Fibroblast of mammary gland (primary cell): ENCODE results near the gene UNC45A.

Experiments
- DNase-seq: peaks from one replicate; pipeline ENCODE4 v3.0.0-alpha.2; 2010; ENCODE audit warnings: low read depth
- H3K4me3 ChIP-seq: 2 replicates; pipeline ENCODE4 v1.5.1; 2011; ENCODE audit warnings: low read depth, mild to moderate bottlenecking, low read length, moderate library complexity; ENCODE audit not compliant: control insufficient read depth
- TF ChIP-seq, protein P1 (sequence below): conservative IDR thresholded peaks from 2 replicates; pipeline ENCODE4 v1.5.1; 2011; ENCODE audit warnings: low read depth, low read length, inconsistent platforms; ENCODE audit not compliant: control insufficient read depth, insufficient read depth

The UNC45A gene

DNA sequence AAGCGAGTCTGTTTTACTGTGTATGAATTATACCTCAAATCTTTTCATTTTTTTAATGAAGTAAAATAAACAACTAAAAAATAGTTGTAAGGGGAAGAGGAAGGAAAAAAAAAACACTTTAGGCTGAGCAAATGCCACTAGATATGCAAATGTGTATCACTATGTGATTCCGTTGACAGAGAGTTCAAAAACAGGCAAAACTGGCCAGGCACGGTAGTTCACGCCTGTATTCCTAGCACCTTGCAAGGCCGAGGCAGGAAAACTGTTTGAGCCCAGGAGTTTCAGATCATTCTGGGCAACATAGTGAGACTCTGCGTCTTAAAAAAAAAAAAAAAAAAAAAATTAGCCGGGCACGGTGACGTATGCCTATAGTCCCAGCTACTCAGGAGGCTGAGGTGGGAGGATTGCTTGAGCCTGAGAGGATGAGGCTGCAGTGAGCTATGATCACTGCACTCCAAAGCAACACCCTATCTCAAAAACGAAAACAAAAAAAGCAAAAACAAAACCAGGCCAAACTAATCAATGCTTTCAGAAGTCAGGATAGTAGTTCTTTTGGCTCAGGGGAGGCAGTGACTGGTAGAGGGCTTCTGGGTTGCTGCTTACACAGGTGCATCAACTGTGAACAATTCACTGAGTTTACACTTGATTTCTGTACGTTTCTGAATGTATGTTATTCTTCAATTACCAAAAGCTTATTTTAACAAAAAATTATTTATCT is 51.9 kb downstream of the UNC45A start:
- DNase-seq = no peak
- H3K4me3 ChIP-seq = no peak overlapping the region
- TF ChIP-seq, protein P1, sequence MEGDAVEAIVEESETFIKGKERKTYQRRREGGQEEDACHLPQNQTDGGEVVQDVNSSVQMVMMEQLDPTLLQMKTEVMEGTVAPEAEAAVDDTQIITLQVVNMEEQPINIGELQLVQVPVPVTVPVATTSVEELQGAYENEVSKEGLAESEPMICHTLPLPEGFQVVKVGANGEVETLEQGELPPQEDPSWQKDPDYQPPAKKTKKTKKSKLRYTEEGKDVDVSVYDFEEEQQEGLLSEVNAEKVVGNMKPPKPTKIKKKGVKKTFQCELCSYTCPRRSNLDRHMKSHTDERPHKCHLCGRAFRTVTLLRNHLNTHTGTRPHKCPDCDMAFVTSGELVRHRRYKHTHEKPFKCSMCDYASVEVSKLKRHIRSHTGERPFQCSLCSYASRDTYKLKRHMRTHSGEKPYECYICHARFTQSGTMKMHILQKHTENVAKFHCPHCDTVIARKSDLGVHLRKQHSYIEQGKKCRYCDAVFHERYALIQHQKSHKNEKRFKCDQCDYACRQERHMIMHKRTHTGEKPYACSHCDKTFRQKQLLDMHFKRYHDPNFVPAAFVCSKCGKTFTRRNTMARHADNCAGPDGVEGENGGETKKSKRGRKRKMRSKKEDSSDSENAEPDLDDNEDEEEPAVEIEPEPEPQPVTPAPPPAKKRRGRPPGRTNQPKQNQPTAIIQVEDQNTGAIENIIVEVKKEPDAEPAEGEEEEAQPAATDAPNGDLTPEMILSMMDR = no peak

DNA sequence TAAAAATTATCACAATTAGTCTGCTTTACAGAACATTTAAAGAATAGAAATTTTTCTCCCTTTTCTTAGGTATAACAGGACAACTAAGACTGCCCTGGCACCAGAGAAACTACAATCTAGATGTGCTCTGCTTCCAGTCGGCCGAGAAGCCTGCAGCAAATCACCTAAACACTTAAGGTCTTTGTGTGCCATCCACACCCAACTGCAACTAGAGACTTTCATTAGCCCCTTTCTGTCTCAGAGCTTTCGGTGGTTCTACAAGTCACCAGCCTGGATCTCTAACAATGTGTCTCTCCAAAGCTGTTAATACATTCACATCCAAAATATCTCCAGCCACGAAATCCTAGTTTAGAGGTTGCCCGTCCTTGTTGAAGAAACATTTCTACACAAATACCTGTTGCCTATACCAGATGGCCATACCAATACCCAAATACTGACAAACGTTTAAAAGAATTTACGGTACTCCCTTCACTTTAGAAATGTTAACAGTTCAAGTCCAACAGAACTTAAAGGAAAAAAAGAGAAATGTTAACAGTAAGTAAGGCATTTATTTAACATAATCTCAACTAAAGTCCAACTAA is 52.6 kb downstream of the UNC45A start:
- no peak for DNase-seq
- TF ChIP-seq, protein P1 = no peak
- H3K4me3 ChIP-seq = no peak overlapping the region

DNA sequence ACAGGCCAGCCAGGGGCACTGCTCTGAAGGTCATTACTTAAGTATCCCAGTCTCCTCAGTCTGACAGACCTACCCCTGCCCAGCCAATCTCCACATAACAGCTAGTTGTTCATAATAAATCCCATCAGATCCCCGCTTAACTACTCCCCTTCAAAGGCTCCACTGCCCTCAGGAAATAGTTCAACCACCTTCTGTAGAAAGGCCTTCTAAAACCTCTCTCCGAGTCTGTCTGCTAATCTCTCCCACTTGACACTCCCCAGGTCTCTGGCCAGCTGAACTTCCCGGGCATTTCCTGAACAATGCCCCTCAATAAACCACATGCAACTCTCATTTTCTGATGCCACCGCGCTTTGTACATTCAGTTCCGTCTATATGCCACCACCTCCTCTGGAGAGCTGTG is 53.2 kb downstream of the UNC45A start:
- TF ChIP-seq, protein P1 = no peak
- no peak for DNase-seq
- H3K4me3 ChIP-seq = no peak overlapping the region

DNA sequence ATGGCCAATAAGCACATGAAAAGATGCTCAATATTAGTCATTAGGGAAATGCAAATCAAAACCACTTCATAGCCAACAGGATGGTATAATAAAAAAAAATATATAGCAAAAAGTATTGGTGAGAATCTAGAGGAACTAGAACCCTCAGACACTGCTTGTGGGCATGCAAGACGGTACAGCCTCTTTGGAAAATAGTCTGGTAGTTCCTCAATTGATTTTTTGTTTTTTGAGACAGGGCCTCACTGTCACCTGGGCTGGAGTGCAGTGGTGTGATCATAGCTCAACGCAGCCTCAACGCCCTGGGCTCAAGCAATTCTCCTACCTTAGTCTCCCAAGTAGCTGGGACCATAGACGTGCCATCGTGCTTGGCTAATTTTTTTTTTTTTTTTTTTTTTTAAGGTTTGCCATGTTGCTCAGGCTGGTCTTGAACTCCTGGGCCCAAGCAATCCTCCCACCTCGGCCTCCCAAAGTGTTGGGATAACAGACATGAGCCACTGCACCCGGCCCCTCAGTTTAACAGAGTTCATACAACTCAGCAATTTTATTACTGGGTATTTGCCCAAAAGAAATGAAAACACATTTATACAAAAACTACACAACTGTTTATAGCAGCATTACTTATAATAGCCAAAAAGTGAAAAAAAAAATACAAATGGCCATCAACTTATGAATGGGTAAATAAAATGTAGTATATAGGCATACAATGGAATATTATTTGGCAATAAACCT is 54.1 kb downstream of the UNC45A start:
- DNase-seq = no peak

DNA sequence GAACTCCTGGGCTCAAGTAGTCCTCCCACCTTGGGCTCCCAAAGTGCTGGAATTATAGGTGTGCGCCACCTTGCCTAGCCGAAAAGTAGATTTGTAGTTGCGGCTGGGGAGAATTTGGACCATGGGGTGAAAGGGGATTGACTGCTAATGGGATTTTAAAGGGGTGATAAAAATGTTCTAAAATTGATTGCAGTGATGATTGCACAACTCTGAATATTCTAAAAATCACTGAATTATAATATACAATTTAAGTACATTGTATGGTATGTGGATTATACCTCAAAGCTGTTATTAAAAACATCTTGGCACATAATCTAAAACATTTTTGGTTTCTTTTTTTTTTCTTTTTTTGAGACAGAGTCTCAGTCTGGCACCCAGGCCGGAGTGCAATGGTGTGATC is 55.4 kb downstream of the UNC45A start:
- TF ChIP-seq, protein P1 = no peak
- no peak for DNase-seq
- no peak overlapping the region for H3K4me3 ChIP-seq

More for the DNA sequence above, 54.1 kb downstream of the UNC45A start:
- TF ChIP-seq, protein P1 = no peak
- no peak overlapping the region for H3K4me3 ChIP-seq

DNA sequence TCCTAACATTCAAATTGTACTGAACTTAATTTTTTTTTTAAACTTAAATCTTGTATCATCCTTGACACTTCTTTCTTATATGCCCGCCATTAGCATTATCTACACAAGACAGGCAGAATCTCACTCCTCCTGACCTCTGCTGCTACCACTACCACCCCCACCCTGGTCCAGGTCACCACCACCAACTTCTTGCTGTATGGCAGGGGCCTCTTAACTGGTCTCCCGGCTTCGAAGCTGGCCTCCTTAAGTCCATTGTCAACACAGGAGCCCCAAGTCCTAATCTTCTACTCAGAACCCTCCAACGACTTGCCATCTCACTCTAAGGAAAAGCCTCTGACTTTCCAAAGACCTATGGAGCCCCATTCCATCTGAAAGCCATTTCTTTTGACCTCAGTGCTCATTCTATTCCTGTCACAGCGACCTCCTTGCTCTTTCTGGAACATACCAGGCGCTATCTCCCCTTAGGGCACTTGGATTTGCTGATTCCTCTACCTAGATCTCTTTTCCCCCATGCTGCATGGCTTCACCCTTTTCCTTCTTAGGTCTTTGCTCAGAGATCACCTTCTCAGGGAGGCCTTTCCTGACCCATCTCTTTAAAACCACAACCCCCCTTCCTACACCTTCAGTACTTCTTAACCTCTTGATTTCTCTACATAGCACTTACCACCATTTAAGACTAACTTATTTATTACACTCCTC is 56.7 kb downstream of the UNC45A start:
- no peak for DNase-seq
- H3K4me3 ChIP-seq = no peak overlapping the region
- TF ChIP-seq, protein P1 = no peak
